Smooth muscle cell (in vitro differentiated cells): Measurements from ENCODE around the gene NCOA7. TPM values are rescaled to one million over a fixed set of nuclear protein-coding genes. Genes with fewer than 3 reads are reported as not detected.

ENCODE experiments used
- DNase-seq: peaks from one replicate; lab custom pipeline; 2025; ENCODE audit not compliant: unreplicated experiment; lab: John Stamatoyannopoulos, UW
- H2AFZ ChIP-seq: fragments of 200-600 bp; sonication (generic); 2 replicates; pipeline ENCODE4 v1.6.0; 2016; ENCODE audit warnings: antibody characterized with exemption, low read depth, mild to moderate bottlenecking
- H3F3A ChIP-seq: fragments of 200-600 bp; sonication (generic); 2 replicates; pipeline ENCODE4 v1.6.0; 2017; ENCODE audit warnings: antibody characterized with exemption, low read depth
- H3K27ac ChIP-seq: fragments of 200-600 bp; sonication (generic); 2 replicates; pipeline ENCODE4 v1.5.1; 2016; ENCODE audit warnings: low read depth, mild to moderate bottlenecking
- H3K27me3 ChIP-seq: fragments of 200-600 bp; sonication (generic); 2 replicates; pipeline ENCODE4 v1.6.1; 2016; ENCODE audit warnings: low read depth, mild to moderate bottlenecking
- H3K36me3 ChIP-seq: fragments of 200-600 bp; sonication (generic); 2 replicates; pipeline ENCODE4 v1.5.1; 2016; ENCODE audit warnings: low read depth
- H3K4me1 ChIP-seq: fragments of 200-600 bp; sonication (generic); 2 replicates; pipeline ENCODE4 v1.5.1; 2016; ENCODE audit warnings: low read depth
- H3K4me2 ChIP-seq: fragments of 200-600 bp; sonication (generic); 2 replicates; pipeline ENCODE4 v1.6.0; 2016; ENCODE audit warnings: mild to moderate bottlenecking
- H3K4me3 ChIP-seq: fragments of 200-600 bp; sonication (generic); 2 replicates; pipeline ENCODE4 v1.5.1; 2016; ENCODE audit warnings: mild to moderate bottlenecking
- H3K79me2 ChIP-seq: fragments of 200-600 bp; sonication (generic); 2 replicates; pipeline ENCODE4 v1.6.0; 2016; ENCODE audit warnings: low read depth, mild to moderate bottlenecking
- H3K9ac ChIP-seq: fragments of 200-600 bp; sonication (generic); 2 replicates; pipeline ENCODE4 v1.6.0; 2016; ENCODE audit warnings: low read depth
- H3K9me3 ChIP-seq: fragments of 200-600 bp; sonication (generic); replicated peaks from 2 replicates; pipeline ENCODE4 v1.5.1; 2016; ENCODE audit warnings: low read depth
- H4K20me1 ChIP-seq: fragments of 200-600 bp; sonication (generic); 2 replicates; pipeline ENCODE4 v1.6.0; 2016; ENCODE audit warnings: low read depth
- CTCF ChIP-seq: fragments of 200-600 bp; sonication (generic); IDR thresholded peaks from 2 replicates; pipeline ENCODE4 v1.5.1; 2017; ENCODE audit warnings: borderline replicate concordance, mild to moderate bottlenecking, antibody characterized with exemption; ENCODE audit not compliant: insufficient read depth, poor library complexity, severe bottlenecking
- WGBS: methylation state at CpG from one replicate; pipeline ENCODE4 v1.1.7; 2016; ENCODE audit warnings: low lambda C conversion rate; 5-methylcytosine and 5-hydroxymethylcytosine counted together
- polyA plus RNA-seq: library from polyadenylated mRNA; unstranded; fragments of >200 nt; fragmentation: Nextera tagmentation; extraction: Ambion mirVana; gene quantifications from 2 replicates; pipeline ENCODE4 v1.2.1, GENCODE V29; 2016
- total RNA-seq: library from RNA; depleted of rRNA; stranded (reverse); fragments of >200 nt; gene quantifications from 2 replicates; pipeline ENCODE4 v1.2.3, GENCODE V29; 2014

NCOA7 gene
- total and polyA plus RNA-seq, 2 experiments from 2014 or later: 38.1 to 44.0 TPM

DNA sequence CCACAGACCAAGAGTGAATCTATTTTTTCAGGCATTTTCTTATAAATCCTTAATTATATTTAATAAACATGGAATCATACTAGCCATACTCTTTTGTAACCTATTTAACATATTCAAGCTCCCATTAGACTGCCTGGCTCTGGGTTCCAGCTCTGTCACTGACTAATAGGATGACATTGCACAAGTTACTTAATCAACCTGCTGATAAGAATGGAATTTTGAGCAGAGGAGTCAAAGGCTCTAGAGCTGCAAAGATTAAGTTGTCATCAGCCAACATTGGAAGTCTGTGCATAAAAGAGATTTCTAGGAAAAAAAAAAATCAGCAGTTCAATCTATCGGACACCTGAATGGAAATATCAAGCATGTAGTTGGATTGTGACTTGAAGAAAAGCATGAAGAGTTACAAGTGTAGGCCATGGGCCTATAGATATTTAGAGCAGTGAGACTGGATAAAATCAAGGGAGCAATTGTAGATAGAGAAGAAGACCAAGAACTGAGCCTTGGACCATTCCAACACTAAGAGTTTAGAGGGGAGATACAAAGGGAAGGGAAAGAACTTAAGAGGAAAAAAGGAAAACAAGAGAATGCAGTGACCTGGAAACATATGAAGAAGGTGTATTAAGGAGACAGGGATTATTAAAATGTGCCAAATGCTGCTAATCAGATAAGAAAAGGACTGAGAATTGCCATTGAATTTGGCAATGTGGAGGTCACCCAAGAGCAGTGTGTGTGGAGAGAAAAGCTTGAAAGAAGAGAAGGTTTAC is 154.8 kb downstream of the NCOA7 start:
- Histone ChIP-seq H3K4me3 (peak overlapping the region; percentile 6), H3K4me2 (peak overlapping the region; percentile 69), H4K20me1 (no peaks in the 10 kb centered on the region), H3K4me1 (peaks cover 33% of the 10 kb centered on the region), H2AFZ (no peak overlapping the region), H3K9ac (peak overlapping the region; percentile 64), H3F3A (peaks cover 51% of the 10 kb centered on the region), H3K9me3 (no peaks in the 10 kb centered on the region), H3K27ac (peak overlapping the region; percentile 94), H3K36me3 (no peaks in the 10 kb centered on the region), H3K79me2 (no peaks in the 10 kb centered on the region), H3K27me3 (no peaks in the 10 kb centered on the region)
- no peak for TF ChIP-seq CTCF
- DNase-seq: no peak
- 19% methylated on average over 1 of the region's 1 CpG for WGBS

GRCh38 chr6:125947615-125948014 is 156.9 kb downstream of the NCOA7 start:
- H2AFZ ChIP-seq: no peak overlapping the region
- peaks cover 44% of the 10 kb centered on the region for H3F3A ChIP-seq
- no peak overlapping the region for H3K9ac ChIP-seq
- no peaks in the 10 kb centered on the region for H3K36me3 ChIP-seq
- DNase-seq: no peak
- H3K79me2 ChIP-seq: no peaks in the 10 kb centered on the region
- H3K9me3 ChIP-seq: no peaks in the 10 kb centered on the region
- no peak overlapping the region for H3K4me3 ChIP-seq
- peak overlapping the region; percentile 69 for H3K4me2 ChIP-seq
- WGBS: 88% methylated on average over 2 of the region's 2 CpGs
- TF ChIP-seq CTCF: no peak
- H3K27ac ChIP-seq: peak overlapping the region; percentile 94
- H4K20me1 ChIP-seq: no peaks in the 10 kb centered on the region
- no peaks in the 10 kb centered on the region for H3K27me3 ChIP-seq
- H3K4me1 ChIP-seq: peaks cover 26% of the 10 kb centered on the region

DNA sequence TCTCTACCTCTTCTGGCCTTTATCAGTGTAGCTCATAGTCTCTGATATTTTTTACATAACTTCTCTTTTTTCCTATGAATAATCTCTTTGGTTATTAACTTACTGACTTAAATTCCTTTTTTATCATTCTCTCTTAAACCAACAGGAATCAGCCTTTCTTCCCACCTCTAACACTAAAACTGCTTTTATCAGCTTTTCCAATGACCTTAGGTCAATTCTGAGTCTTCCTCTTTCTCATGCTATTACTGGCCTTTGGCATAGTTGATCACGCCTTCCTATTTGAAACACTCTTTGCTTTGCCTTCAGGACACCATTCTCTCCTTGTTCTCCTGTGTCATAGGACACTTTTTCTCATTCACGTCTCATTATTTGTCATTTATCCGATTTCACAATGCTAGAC is 157.7 kb downstream of the NCOA7 start:
- no peaks in the 10 kb centered on the region for H4K20me1 ChIP-seq
- H3K9ac ChIP-seq: no peak overlapping the region
- peak overlapping the region; percentile 94 for H3K27ac ChIP-seq
- TF ChIP-seq CTCF: no peak
- no peaks in the 10 kb centered on the region for H3K36me3 ChIP-seq
- WGBS: 92% methylated on average over 3 of the region's 3 CpGs
- H3F3A ChIP-seq: peaks cover 35% of the 10 kb centered on the region
- no peak overlapping the region for H3K4me3 ChIP-seq
- no peaks in the 10 kb centered on the region for H3K27me3 ChIP-seq
- H3K4me1 ChIP-seq: peaks cover 26% of the 10 kb centered on the region
- no peak for DNase-seq
- H3K9me3 ChIP-seq: no peaks in the 10 kb centered on the region
- H3K79me2 ChIP-seq: no peaks in the 10 kb centered on the region
- no peak overlapping the region for H2AFZ ChIP-seq
- peak overlapping the region; percentile 27 for H3K4me2 ChIP-seq

DNA sequence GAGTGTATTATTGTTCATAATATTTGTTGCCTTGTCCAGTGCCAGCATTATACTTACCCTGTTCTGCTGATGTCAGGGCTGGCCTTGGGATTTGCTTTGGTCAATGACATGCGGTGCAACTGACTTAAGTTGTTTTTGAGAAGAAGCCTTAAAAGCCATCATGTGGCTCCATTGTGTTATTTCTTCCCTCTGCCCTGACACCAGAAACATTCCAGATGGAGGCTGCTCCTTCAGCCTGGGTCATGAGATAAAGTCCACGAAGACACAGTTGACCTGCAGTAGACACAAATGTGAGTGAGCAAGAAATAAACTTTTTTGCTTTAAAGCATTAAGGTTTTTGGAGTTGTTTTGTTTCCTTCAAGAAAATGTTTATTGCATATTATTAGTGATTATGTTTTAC is 158.3 kb downstream of the NCOA7 start:
- no peak overlapping the region for H2AFZ ChIP-seq
- no peak overlapping the region for H3K9ac ChIP-seq
- no peaks in the 10 kb centered on the region for H3K36me3 ChIP-seq
- no peaks in the 10 kb centered on the region for H3K79me2 ChIP-seq
- TF ChIP-seq CTCF: no peak
- no peak overlapping the region for H3K4me2 ChIP-seq
- no peaks in the 10 kb centered on the region for H4K20me1 ChIP-seq
- no peaks in the 10 kb centered on the region for H3K27me3 ChIP-seq
- 61% methylated on average over 2 of the region's 2 CpGs for WGBS
- peaks cover 23% of the 10 kb centered on the region for H3K4me1 ChIP-seq
- H3K4me3 ChIP-seq: no peak overlapping the region
- H3K27ac ChIP-seq: peak overlapping the region; percentile 94
- DNase-seq: no peak
- H3F3A ChIP-seq: peaks cover 29% of the 10 kb centered on the region
- no peaks in the 10 kb centered on the region for H3K9me3 ChIP-seq
